ENCODE data around the gene SYT14.
"Not testable (repeated sequence)": the region's sequence is repeated elsewhere in the genome, so short reads cannot be mapped to it uniquely, and the experiment has no call there.

Gene SYT14

GRCh38 chr1:209937996-209938959, at the start of gene SYT14:
TSS of gene SYT14 (plus strand) at chr1:209938217. CDS start at chr1:209938265, 48 bp downstream.
- no peak for DNase-seq

- not testable (repeated sequence) for DNase-seq
Observed at GRCh38 chr1:209888291-209889076, 49.5 kb upstream of the SYT14 start.

- no peak for DNase-seq
Observed at GRCh38 chr1:209889077-209889418, 49.0 kb upstream of the SYT14 start.

- peak; percentile 18 for DNase-seq
Observed at GRCh38 chr1:209890641-209891330, 47.2 kb upstream of the SYT14 start.

GRCh38 chr1:209893751-209894150, 44.3 kb upstream of the SYT14 start:
- DNase-seq, result no peak

GRCh38 chr1:209895709-209896108, 42.3 kb upstream of the SYT14 start:
- DNase-seq, result peak; percentile 78

- DNase-seq, result peak; percentile 56
Observed at GRCh38 chr1:209896346-209896745, 41.7 kb upstream of the SYT14 start.

- not testable (repeated sequence) for DNase-seq
Observed at GRCh38 chr1:209898271-209898670, 39.7 kb upstream of the SYT14 start.

GRCh38 chr1:209898851-209899250, 39.2 kb upstream of the SYT14 start:
- not testable (repeated sequence) for DNase-seq

GRCh38 chr1:209899948-209900347, 38.1 kb upstream of the SYT14 start:
- DNase-seq, result peak; percentile 42

GRCh38 chr1:209900734-209901133, 37.3 kb upstream of the SYT14 start:
- DNase-seq, result peak; percentile 94

GRCh38 chr1:209901211-209901610, 36.8 kb upstream of the SYT14 start:
- DNase-seq, result no peak

- DNase-seq, result not testable (repeated sequence)
Observed at GRCh38 chr1:209904774-209905173, 33.2 kb upstream of the SYT14 start.

GRCh38 chr1:209911746-209912145, 26.3 kb upstream of the SYT14 start:
- DNase-seq, result no peak

- peak; percentile 71 for DNase-seq
Observed at GRCh38 chr1:209912306-209912705, 25.7 kb upstream of the SYT14 start.

GRCh38 chr1:209919637-209920036, 18.4 kb upstream of the SYT14 start:
- not testable (repeated sequence) for DNase-seq

- DNase-seq, result no peak
Observed at GRCh38 chr1:209920844-209921243, 17.2 kb upstream of the SYT14 start.

- no peak for DNase-seq
Observed at GRCh38 chr1:209924390-209924789, 13.6 kb upstream of the SYT14 start.

- peak; percentile 41 for DNase-seq
Observed at GRCh38 chr1:209926045-209926444, 12.0 kb upstream of the SYT14 start.

GRCh38 chr1:209927466-209927865, 10.6 kb upstream of the SYT14 start:
- no peak for DNase-seq

GRCh38 chr1:209929751-209930150, 8.3 kb upstream of the SYT14 start:
- DNase-seq, result no peak

- DNase-seq, result no peak
Observed at GRCh38 chr1:209931141-209931540, 6.9 kb upstream of the SYT14 start.

GRCh38 chr1:209936125-209936524, 1.9 kb upstream of the SYT14 start:
- no peak for DNase-seq
